ENCODE data around the gene GALNT16. TPM values are rescaled to one million over a fixed set of nuclear protein-coding genes. Genes with fewer than 3 reads are reported as not detected.

The GALNT16 gene
- total and polyA plus RNA-seq, 8 donors, result 0.53 to 2.2 (median 1.6) TPM; not detected in 1

DNA sequence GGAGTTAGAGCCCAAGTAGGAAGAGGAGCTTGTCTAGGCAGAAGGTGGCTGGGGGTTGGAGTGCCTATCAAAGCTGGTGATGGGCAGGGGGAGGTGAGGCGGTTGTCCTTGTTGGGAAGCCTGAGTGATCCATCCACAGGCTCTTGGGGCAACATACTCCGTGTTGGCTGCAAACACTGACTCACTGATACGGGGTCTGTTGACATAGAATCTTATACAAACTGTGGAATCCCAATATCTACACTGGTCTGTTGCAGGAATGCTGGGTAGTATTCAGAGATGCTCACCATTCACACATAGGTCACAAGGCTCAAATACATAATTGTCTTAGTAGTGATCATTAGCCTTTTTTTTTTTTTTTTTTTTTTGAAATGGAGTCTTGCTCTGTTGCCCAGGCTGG, 112.2 kb downstream of the GALNT16 start:
- H3K27ac ChIP-seq, result no peak overlapping the region
- WGBS, 5 donors, result 73 to 95% (median 77%) methylated on average over 3 of the region's 3 CpGs
- intact Hi-C loops (cut with DNase I; ENCODE audit: low total_unique reads), result no loop called here
- no peak overlapping the region for H3K4me3 ChIP-seq
- TF ChIP-seq EP300 (IDR thresholded peaks at IDR 0.05), result no peak
- TF ChIP-seq POLR2AphosphoS5 (IDR thresholded peaks at IDR 0.05), result no peak
- TF ChIP-seq POLR2A (IDR thresholded peaks at IDR 0.05), result no peak
- TF ChIP-seq, protein P1, sequence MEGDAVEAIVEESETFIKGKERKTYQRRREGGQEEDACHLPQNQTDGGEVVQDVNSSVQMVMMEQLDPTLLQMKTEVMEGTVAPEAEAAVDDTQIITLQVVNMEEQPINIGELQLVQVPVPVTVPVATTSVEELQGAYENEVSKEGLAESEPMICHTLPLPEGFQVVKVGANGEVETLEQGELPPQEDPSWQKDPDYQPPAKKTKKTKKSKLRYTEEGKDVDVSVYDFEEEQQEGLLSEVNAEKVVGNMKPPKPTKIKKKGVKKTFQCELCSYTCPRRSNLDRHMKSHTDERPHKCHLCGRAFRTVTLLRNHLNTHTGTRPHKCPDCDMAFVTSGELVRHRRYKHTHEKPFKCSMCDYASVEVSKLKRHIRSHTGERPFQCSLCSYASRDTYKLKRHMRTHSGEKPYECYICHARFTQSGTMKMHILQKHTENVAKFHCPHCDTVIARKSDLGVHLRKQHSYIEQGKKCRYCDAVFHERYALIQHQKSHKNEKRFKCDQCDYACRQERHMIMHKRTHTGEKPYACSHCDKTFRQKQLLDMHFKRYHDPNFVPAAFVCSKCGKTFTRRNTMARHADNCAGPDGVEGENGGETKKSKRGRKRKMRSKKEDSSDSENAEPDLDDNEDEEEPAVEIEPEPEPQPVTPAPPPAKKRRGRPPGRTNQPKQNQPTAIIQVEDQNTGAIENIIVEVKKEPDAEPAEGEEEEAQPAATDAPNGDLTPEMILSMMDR (IDR thresholded peaks at IDR 0.05), result no peak
- H3K9me3 ChIP-seq, result peaks cover 0 to 6% (median 0%) of the 10 kb centered on the region in 4 donors
- peaks cover 0 to 37% (median 23%) of the 10 kb centered on the region in 4 donors for H3K36me3 ChIP-seq
- H3K27me3 ChIP-seq, result no peaks in the 10 kb centered on the region
- H3K4me1 ChIP-seq, result no peaks in the 10 kb centered on the region
- no peak for DNase-seq

DNA sequence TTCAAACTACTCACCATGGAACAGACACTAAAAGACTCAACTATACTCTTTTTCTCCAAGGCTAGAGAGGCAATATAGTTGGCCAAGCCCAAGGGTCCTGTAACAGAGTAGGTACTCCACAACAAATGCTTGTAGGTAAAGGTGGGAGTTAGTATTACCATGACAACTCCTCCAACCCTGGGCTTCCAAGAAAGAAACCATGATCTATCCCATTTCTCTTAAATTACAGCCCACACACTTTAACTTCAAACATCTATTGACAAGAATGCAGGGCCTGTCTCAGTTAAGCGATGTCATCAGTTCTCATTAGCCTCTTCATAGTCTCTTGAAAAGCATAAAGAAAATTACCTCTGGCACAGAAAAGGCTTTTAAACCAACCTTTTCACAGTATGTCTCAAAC, 113.1 kb downstream of the GALNT16 start:
- no peak for DNase-seq
- Histone ChIP-seq H3K4me1 (no peaks in the 10 kb centered on the region), H3K27ac (no peak overlapping the region), H3K27me3 (no peaks in the 10 kb centered on the region), H3K9me3 (peaks cover 0 to 6% (median 0%) of the 10 kb centered on the region in 4 donors), H3K4me3 (no peak overlapping the region), H3K36me3 (peaks cover 0 to 37% (median 29%) of the 10 kb centered on the region in 4 donors)
- no peak for TF ChIP-seq POLR2AphosphoS5 (IDR thresholded peaks at IDR 0.05)
- TF ChIP-seq, protein P1 (IDR thresholded peaks at IDR 0.05), result no peak
- no peak for TF ChIP-seq POLR2A (IDR thresholded peaks at IDR 0.05)
- TF ChIP-seq EP300 (IDR thresholded peaks at IDR 0.05), result no peak
- intact Hi-C loops (cut with DNase I; ENCODE audit: low total_unique reads), result no loop called here
- 44 to 100% (median 92%) methylated on average over 1 of the region's 1 CpG for WGBS, 5 donors

DNA sequence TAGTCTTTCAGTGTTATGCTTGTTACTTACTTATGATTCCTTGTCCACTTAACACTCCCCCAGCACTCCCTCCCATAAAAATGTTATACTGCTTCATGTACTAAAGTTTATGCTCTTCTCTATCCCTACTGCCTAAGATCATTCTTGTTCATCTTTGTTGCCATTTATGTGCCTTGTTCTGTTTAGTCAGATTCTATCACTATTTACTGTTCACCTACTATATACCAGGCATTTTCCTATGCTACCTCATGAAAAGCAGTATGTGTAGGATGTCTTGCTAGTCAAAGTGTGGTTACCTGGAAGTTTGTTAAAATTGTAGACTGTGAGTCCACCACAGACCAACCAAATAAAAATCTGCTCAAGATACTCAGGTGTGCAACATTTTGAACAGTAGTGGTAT, 114.3 kb downstream of the GALNT16 start:
- H3K9me3 ChIP-seq, result peaks cover 0 to 6% (median 0%) of the 10 kb centered on the region in 4 donors
- TF ChIP-seq EP300 (IDR thresholded peaks at IDR 0.05) (no peak), POLR2A (IDR thresholded peaks at IDR 0.05) (no peak), POLR2AphosphoS5 (IDR thresholded peaks at IDR 0.05) (no peak)
- TF ChIP-seq, protein P1 (IDR thresholded peaks at IDR 0.05), result no peak
- intact Hi-C loops (cut with DNase I; ENCODE audit: low total_unique reads), result no loop called here
- no peak for DNase-seq
- peaks cover 0 to 42% (median 37%) of the 10 kb centered on the region in 4 donors for H3K36me3 ChIP-seq
- no peaks in the 10 kb centered on the region for H3K4me1 ChIP-seq
- no peak overlapping the region for H3K27ac ChIP-seq
- H3K27me3 ChIP-seq, result no peaks in the 10 kb centered on the region
- H3K4me3 ChIP-seq, result no peak overlapping the region

GRCh38 chr14:69375182-69375581, 115.2 kb downstream of the GALNT16 start:
- WGBS, 5 donors, result 93 to 98% (median 97%) methylated on average over 3 of the region's 3 CpGs
- no peak overlapping the region for H3K27ac ChIP-seq

More at GRCh38 chr14:69375182-69375581, 115.2 kb downstream of the GALNT16 start:
- no peak for DNase-seq
- TF ChIP-seq POLR2A (IDR thresholded peaks at IDR 0.05), result no peak
- no peak for TF ChIP-seq POLR2AphosphoS5 (IDR thresholded peaks at IDR 0.05)
- TF ChIP-seq, protein P1 (IDR thresholded peaks at IDR 0.05), result no peak
- TF ChIP-seq EP300 (IDR thresholded peaks at IDR 0.05), result no peak
- no peaks in the 10 kb centered on the region for H3K27me3 ChIP-seq
- H3K9me3 ChIP-seq, result peaks cover 0 to 6% (median 0%) of the 10 kb centered on the region in 4 donors
- no peaks in the 10 kb centered on the region for H3K4me1 ChIP-seq
- intact Hi-C loops (cut with DNase I; ENCODE audit: low total_unique reads), result no loop called here
- peaks cover 0 to 52% (median 46%) of the 10 kb centered on the region in 4 donors for H3K36me3 ChIP-seq
- no peak overlapping the region for H3K4me3 ChIP-seq
